Ovary (tissue), 9 donors: Measurements from ENCODE around the gene GALNTL6. TPM values are rescaled to one million over a fixed set of nuclear protein-coding genes. Genes with fewer than 3 reads are reported as not detected.
"Not testable (repeated sequence)": the region's sequence is repeated elsewhere in the genome, so short reads cannot be mapped to it uniquely, and the experiment has no call there.

ENCODE experiments used
- DNase-seq, 5 donors: peaks; one replicate each; pipeline ENCODE4 v3.0.0-alpha.2; 2019 to 2020
- H3K27ac ChIP-seq, 2 donors: fragments of 200-600 bp; one replicate each; pipeline versions ENCODE4 v1.5.1 to v1.8.0; 2019 to 2022
- H3K27me3 ChIP-seq: fragments of 200-600 bp; one replicate; pipeline ENCODE4 v1.8.0; 2022
- H3K36me3 ChIP-seq: fragments of 200-600 bp; sonication (generic); one replicate; pipeline ENCODE4 v1.5.1; 2019
- H3K4me1 ChIP-seq: one replicate; pipeline ENCODE4 v1.8.1; 2013; ENCODE audit warnings: mild to moderate bottlenecking, moderate library complexity; ENCODE audit not compliant: insufficient read depth
- H3K4me3 ChIP-seq: fragments of 200-600 bp; sonication (generic); one replicate; pipeline ENCODE4 v1.5.1; 2017
- H3K9me3 ChIP-seq, 2 donors: fragments of 200-600 bp in 1 of 2; sonication (generic) in 1 of 2; one replicate each; pipeline versions ENCODE4 v1.5.1 to v1.8.1; 2013 to 2019; ENCODE audit warnings: mild to moderate bottlenecking in 1 of 2, moderate library complexity in 1 of 2
- EP300 ChIP-seq: sonication (generic); formaldehyde crosslinking; IDR thresholded peaks from one replicate; pipeline ENCODE4 v1.6.1; 2017; ENCODE audit warnings: antibody characterized with exemption
- POLR2A ChIP-seq: fragments of 450-650 bp; IDR thresholded peaks from one replicate; pipeline ENCODE4 v1.6.1; 2017; ENCODE audit warnings: antibody characterized with exemption, mild to moderate bottlenecking, moderate library complexity
- WGBS, 3 donors: extraction: QIAGEN DNeasy Blood & Tissue Kit in 1 of 3; methylation state at CpG; one replicate each; pipeline versions ENCODE4 v1.1.5 to v1.1.7; 2013 to 2017; 5-methylcytosine and 5-hydroxymethylcytosine counted together
- intact Hi-C, 4 donors: fragments of 100-400 bp; cut with DNase I; formaldehyde crosslinking; loops; one replicate each; pipeline versions ENCODE4 v1.11.0 to v1.15.1; 2022 to 2023
- polyA plus RNA-seq, 2 donors: library from polyadenylated mRNA; stranded (reverse); fragments of 200-250 nt in 1 of 2; fragments of 350-450 nt in 1 of 2; fragmentation: Illumina TruSeq in 1 of 2; extraction: RNeasy Lipid Tissue Mini Kit (QIAGEN cat#74804) in 1 of 2; gene quantifications; one replicate each; pipeline ENCODE4 v1.2.3, GENCODE V29; 2013 to 2014
- total RNA-seq, 7 donors: library from RNA; depleted of rRNA in 2 of 7; stranded (reverse); fragments of >200 nt in 2 of 7; fragmentation: NEBNext Ultra II Directional in 3 of 7; extraction: Animal tissue kit (Norgen Biotek cat#: 25700) in 3 of 7; gene quantifications; one replicate each; pipeline versions ENCODE4 v1.1.0 to v1.2.4, GENCODE V29; 2016 to 2023
- TF ChIP-seq, protein P1 (sequence below), 3 donors: fragments of 450-650 bp in 2 of 3; fragments of 200-600 bp in 1 of 3; IDR thresholded peaks; one replicate each; pipeline versions ENCODE4 v1.5.1 to v1.8.0; 2016 to 2022; ENCODE audit warnings: antibody characterized with exemption in 3 of 3, mild to moderate bottlenecking in 1 of 3
- donor health status: DM: no; HTN: no; CAD: no; lungs with moderate emphysema.
- donor health status: DM: no; HTN: no; CAD: no.
- donor health status: Bipolar disorder and iron deficiency.
- donor health status: DM: yes; HTN: yes; CAD: no.
- donor health status: DM: no; HTN: no; CAD: no.
- donor health status: DM: yes; HTN: yes; CAD: no.

The GALNTL6 gene
- total and polyA plus RNA-seq, 9 donors: 0.11 to 1.8 TPM; not detected in 7

DNA sequence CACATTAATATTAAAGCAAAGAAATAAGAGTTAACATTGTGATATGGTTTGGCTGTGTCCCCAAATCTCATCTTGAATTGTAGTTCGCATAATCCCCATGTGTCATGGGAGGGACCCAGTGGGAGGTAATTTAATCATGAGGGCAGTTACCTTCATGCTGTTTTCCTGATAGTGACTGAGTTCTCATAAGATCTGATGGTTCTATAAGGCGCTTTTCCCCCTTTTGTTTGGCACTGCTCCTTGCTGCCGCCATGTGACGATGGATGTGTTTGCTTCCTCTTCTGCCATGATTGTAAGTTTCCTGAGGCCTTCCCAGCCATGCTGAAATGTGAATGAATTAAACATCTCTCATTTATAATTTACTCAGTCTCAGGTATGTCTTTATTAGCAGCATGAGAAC lies 1201.6 kb downstream of the GALNTL6 start:
- Histone ChIP-seq H3K4me3 (no peak overlapping the region), H3K27me3 (no peaks in the 10 kb centered on the region), H3K36me3 (no peaks in the 10 kb centered on the region), H3K4me1 (no peaks in the 10 kb centered on the region), H3K9me3 (no peaks in the 10 kb centered on the region), H3K27ac (no peak overlapping the region)
- 95 to 96% (median 96%) methylated on average over 4 of the region's 4 CpGs for WGBS, 3 donors
- TF ChIP-seq, protein P1, sequence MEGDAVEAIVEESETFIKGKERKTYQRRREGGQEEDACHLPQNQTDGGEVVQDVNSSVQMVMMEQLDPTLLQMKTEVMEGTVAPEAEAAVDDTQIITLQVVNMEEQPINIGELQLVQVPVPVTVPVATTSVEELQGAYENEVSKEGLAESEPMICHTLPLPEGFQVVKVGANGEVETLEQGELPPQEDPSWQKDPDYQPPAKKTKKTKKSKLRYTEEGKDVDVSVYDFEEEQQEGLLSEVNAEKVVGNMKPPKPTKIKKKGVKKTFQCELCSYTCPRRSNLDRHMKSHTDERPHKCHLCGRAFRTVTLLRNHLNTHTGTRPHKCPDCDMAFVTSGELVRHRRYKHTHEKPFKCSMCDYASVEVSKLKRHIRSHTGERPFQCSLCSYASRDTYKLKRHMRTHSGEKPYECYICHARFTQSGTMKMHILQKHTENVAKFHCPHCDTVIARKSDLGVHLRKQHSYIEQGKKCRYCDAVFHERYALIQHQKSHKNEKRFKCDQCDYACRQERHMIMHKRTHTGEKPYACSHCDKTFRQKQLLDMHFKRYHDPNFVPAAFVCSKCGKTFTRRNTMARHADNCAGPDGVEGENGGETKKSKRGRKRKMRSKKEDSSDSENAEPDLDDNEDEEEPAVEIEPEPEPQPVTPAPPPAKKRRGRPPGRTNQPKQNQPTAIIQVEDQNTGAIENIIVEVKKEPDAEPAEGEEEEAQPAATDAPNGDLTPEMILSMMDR (IDR thresholded peaks at IDR 0.05): no peak
- no peak for TF ChIP-seq POLR2A
- no peak for TF ChIP-seq EP300
- intact Hi-C loops: loop anchor here in 3 of 4 donors (5.0 to 10.0 kb wide), 6 partner anchors 240 to 402 kb away; no protein-coding TSS in a partner anchor
- no peak for DNase-seq

DNA sequence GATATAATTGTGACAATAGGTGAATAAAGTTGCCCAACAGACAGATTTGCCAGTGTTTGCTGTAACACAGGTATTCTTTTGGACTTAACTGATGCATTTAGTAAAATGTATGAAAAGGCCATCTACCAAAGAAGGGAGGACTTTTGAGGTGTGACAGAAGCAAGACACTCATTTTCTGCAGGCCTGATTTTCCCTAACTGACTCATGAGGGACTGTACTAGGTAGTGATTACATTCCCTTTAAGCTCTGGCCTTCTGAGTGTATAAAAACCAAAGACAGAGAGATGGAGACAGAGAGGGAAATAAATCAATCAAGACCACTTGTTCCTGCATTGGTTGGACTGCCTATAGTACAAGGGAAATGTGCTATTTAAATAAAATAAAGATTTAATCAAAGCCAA lies 1204.6 kb downstream of the GALNTL6 start:
- Histone ChIP-seq H3K27me3 (no peaks in the 10 kb centered on the region), H3K9me3 (no peaks in the 10 kb centered on the region), H3K36me3 (no peaks in the 10 kb centered on the region), H3K4me1 (no peaks in the 10 kb centered on the region), H3K4me3 (no peak overlapping the region), H3K27ac (no peak overlapping the region)
- intact Hi-C loops: loop anchor here in 3 of 4 donors (5.0 to 10.0 kb wide), 4 partner anchors 237 to 397 kb away; no protein-coding TSS in a partner anchor
- no peak for DNase-seq
- TF ChIP-seq, protein P1 (IDR thresholded peaks at IDR 0.05): no peak
- TF ChIP-seq EP300: no peak
- TF ChIP-seq POLR2A: no peak

DNA sequence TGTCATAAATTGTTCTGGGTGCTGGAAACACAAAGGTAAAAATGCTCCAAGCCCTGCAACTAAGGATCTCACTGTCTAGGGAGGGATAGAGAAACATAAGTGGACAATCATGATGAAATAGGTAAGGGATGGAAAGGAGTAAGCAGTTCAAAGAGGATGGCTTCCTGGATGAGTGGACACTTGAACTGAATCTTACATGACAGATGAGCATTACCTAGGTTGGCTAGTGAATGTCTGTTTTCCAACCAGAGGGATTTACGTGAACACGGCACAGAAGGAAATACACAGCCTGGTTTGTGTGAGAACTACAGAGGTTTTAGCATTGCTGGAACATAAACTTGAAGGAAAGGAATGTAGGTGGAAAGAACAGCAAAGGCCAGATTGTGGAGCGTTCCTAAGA lies 1205.2 kb downstream of the GALNTL6 start:
- no peaks in the 10 kb centered on the region for H3K36me3 ChIP-seq
- H3K9me3 ChIP-seq: no peaks in the 10 kb centered on the region
- DNase-seq: no peak
- no peak overlapping the region for H3K27ac ChIP-seq
- no peaks in the 10 kb centered on the region for H3K27me3 ChIP-seq
- TF ChIP-seq, protein P1 (IDR thresholded peaks at IDR 0.05): no peak
- TF ChIP-seq EP300: no peak
- no peak for TF ChIP-seq POLR2A
- intact Hi-C loops: loop anchor here in 3 of 4 donors (5.0 to 10.0 kb wide), 4 partner anchors 236 to 396 kb away; no protein-coding TSS in a partner anchor
- WGBS, 3 donors: 62 to 95% (median 85%) methylated on average over 3 of the region's 3 CpGs
- no peaks in the 10 kb centered on the region for H3K4me1 ChIP-seq
- H3K4me3 ChIP-seq: no peak overlapping the region

DNA sequence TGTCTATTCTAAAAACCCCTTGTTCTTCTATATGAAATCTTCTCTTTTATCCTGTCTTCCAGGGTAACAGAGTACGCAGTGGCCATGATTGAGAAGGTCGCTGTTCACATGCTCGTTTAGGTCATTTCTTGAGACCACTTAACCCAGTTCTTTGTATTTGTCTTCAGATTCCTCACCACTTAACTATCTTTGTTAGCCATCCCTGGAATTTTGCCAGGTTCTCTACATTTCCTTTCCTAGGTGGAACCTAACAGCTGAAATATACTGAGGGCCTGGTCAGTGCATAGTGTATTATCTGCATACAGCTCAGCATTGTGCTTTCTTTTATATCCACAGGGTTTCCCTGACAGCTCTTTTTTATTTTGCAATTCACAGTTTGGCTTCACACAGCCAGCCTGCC lies 1206.5 kb downstream of the GALNTL6 start:
- intact Hi-C loops: loop anchor here in 3 of 4 donors (5.0 to 10.0 kb wide), 6 partner anchors 145 to 395 kb away; partner anchors contain the start of gene GALNT7 (in 1 of the 3)
- Histone ChIP-seq H3K36me3 (no peaks in the 10 kb centered on the region), H3K4me3 (no peak overlapping the region), H3K27ac (no peak overlapping the region), H3K9me3 (no peaks in the 10 kb centered on the region), H3K4me1 (no peaks in the 10 kb centered on the region), H3K27me3 (no peaks in the 10 kb centered on the region)
- DNase-seq: no peak
- no peak for TF ChIP-seq EP300
- TF ChIP-seq, protein P1 (IDR thresholded peaks at IDR 0.05): no peak
- TF ChIP-seq POLR2A: no peak
- WGBS, 3 donors: 89 to 91% (median 91%) methylated on average over 3 of the region's 3 CpGs

DNA sequence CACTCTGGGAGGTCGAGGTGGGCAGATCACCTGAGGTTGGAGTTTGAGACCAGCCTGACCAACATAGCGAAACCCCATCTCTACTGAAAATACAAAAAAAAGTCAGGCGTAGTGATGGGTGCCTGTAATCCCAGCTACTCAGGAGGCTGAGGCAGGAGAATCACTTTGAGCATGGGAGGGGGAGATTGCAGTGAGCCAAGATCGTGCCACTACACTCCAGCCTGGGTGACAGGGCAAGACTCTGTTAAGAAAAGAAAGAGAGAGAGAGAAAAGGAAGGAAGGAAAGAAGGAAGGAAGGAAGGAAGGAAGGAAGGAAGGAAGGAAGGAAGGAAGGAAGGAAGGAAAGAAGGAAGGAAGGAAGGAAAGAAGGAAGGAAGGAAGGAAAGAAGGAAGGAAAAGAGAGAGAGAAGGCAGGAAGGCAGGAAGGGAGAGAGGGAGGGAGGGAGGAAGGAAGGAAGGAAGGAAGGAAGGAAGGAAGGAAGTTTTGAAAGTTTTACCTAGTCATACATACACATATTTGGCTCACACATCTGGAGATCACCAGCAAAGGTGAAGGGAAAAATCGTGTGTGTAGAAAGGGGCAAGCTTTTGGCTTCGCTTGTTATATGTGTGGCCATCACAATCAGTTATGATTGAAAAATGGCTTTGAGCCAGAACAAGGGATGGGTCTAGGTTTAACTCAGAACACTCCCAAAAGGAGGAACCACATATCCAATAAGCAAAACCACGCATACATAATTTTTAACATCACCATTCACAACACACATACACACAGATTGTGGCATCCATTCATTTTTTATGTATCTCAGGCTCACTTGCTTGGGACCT lies 1208.8 kb downstream of the GALNTL6 start:
- H3K27ac ChIP-seq, H3K4me3 ChIP-seq, H3K9me3 ChIP-seq, H3K27me3 ChIP-seq, H3K4me1 ChIP-seq, H3K36me3 ChIP-seq, DNase-seq: not testable (repeated sequence)
- 85 to 86% (median 85%) methylated on average over 7 of the region's 7 CpGs for WGBS, 3 donors
- intact Hi-C loops: loop anchor here in 1 of 4 donors (10.0 kb wide), 2 partner anchors 143 to 263 kb away; partner anchors contain the start of gene GALNT7
